Mucosa of stomach (tissue), 1 donor: ENCODE measurements around the gene FOSL1.
A peak's percentile ranks its signal among the peaks of the same experiment; 100 is the strongest.

Experiments
- H3K27me3 ChIP-seq: one replicate; pipeline ENCODE4 v1.7.0; 2013; ENCODE audit warnings: mild to moderate bottlenecking, low read length; ENCODE audit not compliant: control insufficient read depth, insufficient read depth
- H3K36me3 ChIP-seq: one replicate; pipeline ENCODE4 v1.7.0; 2013; ENCODE audit warnings: low read length; ENCODE audit not compliant: control insufficient read depth, insufficient read depth
- H3K4me1 ChIP-seq: one replicate; pipeline ENCODE4 v1.7.0; 2013; ENCODE audit warnings: mild to moderate bottlenecking, low read length; ENCODE audit not compliant: control insufficient read depth, insufficient read depth
- H3K4me3 ChIP-seq: one replicate; pipeline ENCODE4 v1.7.0; 2013; ENCODE audit warnings: low read length
- H3K9ac ChIP-seq: one replicate; pipeline ENCODE4 v1.7.0; 2013; ENCODE audit warnings: mild to moderate bottlenecking, low read length, moderate library complexity
- H3K9me3 ChIP-seq: one replicate; pipeline ENCODE4 v1.7.0; 2013; ENCODE audit warnings: mild to moderate bottlenecking, low read length, moderate library complexity; ENCODE audit not compliant: control insufficient read depth
- donor health status: Pancreatic carcinoma.

The FOSL1 gene

DNA sequence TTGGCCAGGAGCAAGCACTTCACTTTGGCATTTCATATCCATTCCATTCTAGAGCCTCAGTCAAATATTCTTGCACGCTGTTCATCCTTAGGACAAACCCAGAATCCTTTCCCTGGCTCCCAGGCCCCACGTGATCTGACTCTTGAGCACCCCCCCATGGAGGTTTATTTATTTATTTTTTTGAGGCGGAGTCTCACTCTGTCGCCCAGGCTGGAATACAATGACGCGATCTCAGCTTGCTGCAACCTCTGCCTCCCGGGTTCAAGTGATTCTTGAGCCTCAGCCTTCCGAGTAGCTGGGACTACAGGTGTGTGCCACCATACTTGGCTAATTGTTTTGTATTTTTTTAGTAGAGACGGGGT, 32.4 kb upstream of the FOSL1 start:
- Histone ChIP-seq H3K9me3 (no peaks in the 10 kb centered on the region), H3K4me1 (no peaks in the 10 kb centered on the region), H3K36me3 (no peaks in the 10 kb centered on the region), H3K27me3 (peaks cover 4% of the 10 kb centered on the region), H3K9ac (no peak overlapping the region), H3K4me3 (no peak overlapping the region)

DNA sequence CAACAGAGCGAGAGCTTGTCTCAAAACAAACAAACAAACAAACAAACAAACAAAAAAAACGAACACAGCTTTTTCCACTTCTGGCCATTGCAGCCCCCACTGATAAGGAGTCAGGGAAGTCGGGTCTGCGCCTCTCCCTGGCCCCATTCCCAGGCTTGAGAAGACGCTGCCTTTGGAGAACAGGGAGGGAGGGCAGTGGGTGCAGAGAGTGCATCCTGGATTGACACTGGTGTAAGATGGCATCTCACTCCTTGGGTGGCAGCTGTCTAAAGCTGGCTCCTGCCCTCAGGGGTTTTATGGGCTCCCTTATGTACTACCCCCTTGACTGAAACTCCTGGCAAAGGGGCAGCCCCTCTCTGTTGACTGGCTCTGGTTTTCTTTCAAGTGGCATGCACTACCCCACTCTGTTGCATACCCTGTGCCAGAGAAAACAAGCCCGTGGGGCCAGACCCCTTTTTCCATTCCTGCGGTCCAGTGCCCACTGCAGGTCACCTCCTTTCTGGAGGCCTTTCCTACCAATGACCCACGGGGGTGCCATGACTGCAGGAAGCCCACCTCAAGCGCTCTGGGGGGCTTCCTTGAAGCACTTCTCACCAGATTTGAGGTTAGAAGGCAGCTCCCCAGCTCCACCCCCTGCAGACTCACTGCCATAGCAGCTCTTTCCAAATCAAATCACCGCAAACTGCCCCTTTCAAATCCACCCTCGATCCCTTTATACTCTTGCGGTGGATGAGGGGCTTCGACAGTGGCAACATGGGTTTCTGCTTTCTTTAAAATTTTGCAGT, 31.8 kb upstream of the FOSL1 start:
- no peak overlapping the region for H3K9ac ChIP-seq
- H3K36me3 ChIP-seq, result no peaks in the 10 kb centered on the region
- peaks cover 4% of the 10 kb centered on the region for H3K27me3 ChIP-seq
- H3K4me1 ChIP-seq, result no peaks in the 10 kb centered on the region
- no peak overlapping the region for H3K4me3 ChIP-seq
- H3K9me3 ChIP-seq, result no peaks in the 10 kb centered on the region

DNA sequence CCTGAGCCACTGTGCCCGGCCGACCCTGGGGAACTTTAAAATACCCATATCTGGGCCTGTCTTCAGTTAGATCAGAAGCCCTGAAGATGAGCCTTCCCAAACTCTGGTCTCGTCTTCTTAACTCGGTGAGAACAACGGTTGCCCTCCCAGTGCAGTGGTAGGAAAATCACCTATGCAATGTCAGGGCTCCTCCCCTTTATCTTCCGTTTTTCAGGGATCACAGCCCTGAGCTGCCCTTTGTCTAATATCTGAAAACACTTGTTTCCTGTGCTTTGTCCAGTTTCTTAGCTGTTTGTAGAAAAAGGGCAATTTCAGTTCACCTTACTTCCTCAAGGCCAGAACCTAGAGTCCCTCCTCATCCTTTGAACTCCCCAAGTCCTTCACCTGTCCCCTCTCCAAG, 28.5 kb upstream of the FOSL1 start:
- Histone ChIP-seq H3K4me3 (no peak overlapping the region), H3K27me3 (peaks cover 4% of the 10 kb centered on the region), H3K9ac (no peak overlapping the region), H3K36me3 (no peaks in the 10 kb centered on the region), H3K4me1 (no peaks in the 10 kb centered on the region), H3K9me3 (no peaks in the 10 kb centered on the region)

DNA sequence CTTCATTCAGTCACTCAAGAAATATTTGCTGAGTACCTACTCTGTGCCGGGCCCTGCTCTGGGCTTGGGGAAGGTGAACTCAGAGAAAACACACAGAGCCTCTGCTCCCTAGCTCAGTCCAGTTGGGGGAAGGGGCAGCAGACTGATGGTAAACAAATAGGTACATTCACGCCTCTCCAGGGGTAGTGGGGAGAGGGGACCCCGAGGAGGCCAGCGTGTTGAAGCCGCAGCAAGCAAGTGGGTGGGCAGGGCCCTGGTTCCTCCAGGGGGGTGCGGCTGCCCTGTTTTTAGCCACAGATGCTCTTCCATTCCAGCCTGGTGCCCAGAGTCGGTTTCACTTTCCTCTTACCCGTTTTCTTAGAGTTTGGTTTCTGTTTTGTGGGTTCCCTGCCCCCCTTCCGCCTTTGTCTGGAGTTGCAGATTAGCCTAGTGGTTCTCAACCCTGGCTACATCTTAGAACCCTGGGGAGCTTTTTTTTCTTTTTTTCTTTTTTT, 27.8 kb upstream of the FOSL1 start:
- no peaks in the 10 kb centered on the region for H3K4me1 ChIP-seq
- H3K4me3 ChIP-seq, result no peak overlapping the region
- H3K27me3 ChIP-seq, result peaks cover 4% of the 10 kb centered on the region
- H3K36me3 ChIP-seq, result no peaks in the 10 kb centered on the region
- H3K9me3 ChIP-seq, result no peaks in the 10 kb centered on the region
- peak overlapping the region; percentile 10 for H3K9ac ChIP-seq

DNA sequence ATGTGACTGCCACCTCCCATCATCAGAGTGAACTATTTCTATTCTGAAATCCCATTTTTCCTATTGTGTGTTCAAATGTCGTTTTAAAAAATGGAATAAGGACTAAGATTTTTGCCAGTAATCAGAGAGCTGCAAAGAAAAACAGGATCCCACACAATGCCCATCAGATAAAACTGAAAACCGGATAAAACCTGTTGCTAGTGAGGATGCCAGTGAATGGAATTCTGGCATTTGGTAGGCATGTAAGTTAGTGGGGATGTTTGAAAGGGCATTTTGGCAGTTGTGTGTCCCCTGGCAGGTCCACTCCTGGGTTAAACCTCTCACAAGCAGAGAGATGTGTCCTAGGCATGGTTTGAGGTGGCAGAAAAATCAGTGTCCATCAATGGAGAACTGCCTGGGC, 25.2 kb upstream of the FOSL1 start:
- Histone ChIP-seq H3K36me3 (peaks cover 4% of the 10 kb centered on the region), H3K9me3 (no peaks in the 10 kb centered on the region), H3K9ac (no peak overlapping the region), H3K4me1 (peaks cover 7% of the 10 kb centered on the region), H3K4me3 (no peak overlapping the region), H3K27me3 (no peaks in the 10 kb centered on the region)

DNA sequence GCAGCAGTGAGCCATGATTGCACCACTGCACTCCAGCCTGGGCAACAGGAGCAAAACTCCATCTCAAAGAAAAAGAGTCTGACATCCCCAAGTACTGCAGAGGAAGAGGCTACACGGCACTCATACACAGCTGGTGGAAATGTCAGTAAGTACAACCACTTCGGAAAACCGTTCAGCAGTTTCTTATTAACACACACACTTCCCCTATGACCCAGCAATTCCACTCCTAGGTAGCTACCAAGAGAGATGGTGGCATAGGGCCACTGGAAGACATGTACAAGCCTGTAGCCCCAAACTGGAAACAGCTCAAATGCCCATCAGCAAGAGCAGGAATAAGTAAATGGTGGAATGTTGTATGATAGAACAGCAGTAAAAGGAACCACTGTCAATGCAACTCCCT, 22.4 kb upstream of the FOSL1 start:
- Histone ChIP-seq H3K4me1 (peaks cover 19% of the 10 kb centered on the region), H3K9me3 (no peaks in the 10 kb centered on the region), H3K9ac (no peak overlapping the region), H3K4me3 (no peak overlapping the region), H3K27me3 (no peaks in the 10 kb centered on the region), H3K36me3 (peaks cover 4% of the 10 kb centered on the region)

DNA sequence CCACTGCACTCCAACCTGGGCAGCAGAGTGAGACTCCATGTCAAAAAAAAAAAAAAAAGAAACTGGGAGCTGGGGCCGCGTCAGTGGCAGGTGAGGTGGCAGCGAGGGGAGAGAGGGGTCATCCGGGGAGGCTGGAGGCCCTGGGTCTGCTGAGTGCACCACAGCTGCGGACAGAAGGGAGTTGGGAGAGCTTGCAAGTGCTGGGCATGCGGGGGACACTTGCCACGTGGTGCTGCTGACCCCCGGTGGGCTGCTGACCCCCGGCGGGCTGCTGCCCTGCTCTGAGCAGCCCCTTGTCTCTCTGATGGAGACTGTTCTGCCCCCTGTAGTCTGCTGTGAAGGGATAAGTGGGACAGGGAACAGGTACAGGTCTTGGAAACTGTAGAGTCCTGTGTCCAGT, 21.7 kb upstream of the FOSL1 start:
- H3K4me3 ChIP-seq, result no peak overlapping the region
- no peaks in the 10 kb centered on the region for H3K27me3 ChIP-seq
- no peak overlapping the region for H3K9ac ChIP-seq
- H3K9me3 ChIP-seq, result no peaks in the 10 kb centered on the region
- peaks cover 4% of the 10 kb centered on the region for H3K36me3 ChIP-seq
- H3K4me1 ChIP-seq, result peaks cover 26% of the 10 kb centered on the region

DNA sequence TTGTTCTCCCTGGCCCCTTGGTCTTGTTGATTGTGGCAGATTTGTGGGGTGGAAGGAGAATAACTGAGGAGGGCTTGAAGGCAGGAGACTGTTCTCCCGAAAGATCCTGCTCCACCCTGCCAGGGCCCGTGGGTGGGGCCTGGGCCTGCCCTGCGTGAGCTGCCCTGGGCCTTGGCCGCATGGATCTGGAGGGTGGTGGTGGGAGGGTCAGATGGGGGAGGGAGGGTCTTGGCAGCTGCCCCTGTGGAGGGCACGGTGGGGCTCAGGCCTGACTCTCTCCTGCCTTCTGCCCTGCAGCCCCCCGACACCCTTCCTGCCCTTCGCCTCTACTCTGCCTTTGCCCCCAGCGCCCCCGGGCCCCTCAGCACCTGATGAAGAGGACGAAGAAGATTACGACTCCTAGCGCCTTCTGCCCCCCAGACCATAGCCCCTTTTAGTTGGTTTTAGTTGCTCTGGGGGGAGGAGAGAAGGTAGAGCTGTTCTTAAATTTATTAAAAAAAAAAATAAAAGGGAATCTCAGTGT, 20.9 kb upstream of the FOSL1 start:
- H3K9ac ChIP-seq, result no peak overlapping the region
- peaks cover 33% of the 10 kb centered on the region for H3K4me1 ChIP-seq
- H3K4me3 ChIP-seq, result no peak overlapping the region
- H3K36me3 ChIP-seq, result peaks cover 4% of the 10 kb centered on the region
- H3K9me3 ChIP-seq, result no peaks in the 10 kb centered on the region
- H3K27me3 ChIP-seq, result no peaks in the 10 kb centered on the region

DNA sequence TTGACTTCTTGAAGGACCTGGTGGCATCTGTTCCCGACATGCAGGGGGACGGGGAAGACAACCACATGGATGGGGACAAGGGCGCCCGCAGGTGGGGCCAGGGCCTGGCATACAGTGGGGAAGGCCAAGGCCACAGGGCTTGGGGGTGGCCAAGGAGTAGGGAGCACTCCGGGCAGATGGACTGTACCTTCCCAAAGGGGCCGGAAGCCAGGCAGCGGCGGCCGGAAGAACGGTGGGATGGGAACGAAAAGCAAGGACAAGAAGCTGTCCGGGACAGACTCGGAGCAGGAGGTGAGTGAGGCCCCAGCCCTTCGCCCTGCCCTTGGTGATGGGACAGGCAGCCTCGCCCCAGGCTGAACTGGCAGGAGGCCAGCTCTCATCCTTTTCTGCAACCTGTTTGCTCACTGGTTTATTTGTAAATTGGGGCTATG, 20.2 kb upstream of the FOSL1 start:
- Histone ChIP-seq H3K36me3 (peaks cover 4% of the 10 kb centered on the region), H3K4me3 (peak overlapping the region; percentile 31), H3K9me3 (no peaks in the 10 kb centered on the region), H3K9ac (peak overlapping the region; percentile 60), H3K27me3 (no peaks in the 10 kb centered on the region), H3K4me1 (peaks cover 36% of the 10 kb centered on the region)

DNA sequence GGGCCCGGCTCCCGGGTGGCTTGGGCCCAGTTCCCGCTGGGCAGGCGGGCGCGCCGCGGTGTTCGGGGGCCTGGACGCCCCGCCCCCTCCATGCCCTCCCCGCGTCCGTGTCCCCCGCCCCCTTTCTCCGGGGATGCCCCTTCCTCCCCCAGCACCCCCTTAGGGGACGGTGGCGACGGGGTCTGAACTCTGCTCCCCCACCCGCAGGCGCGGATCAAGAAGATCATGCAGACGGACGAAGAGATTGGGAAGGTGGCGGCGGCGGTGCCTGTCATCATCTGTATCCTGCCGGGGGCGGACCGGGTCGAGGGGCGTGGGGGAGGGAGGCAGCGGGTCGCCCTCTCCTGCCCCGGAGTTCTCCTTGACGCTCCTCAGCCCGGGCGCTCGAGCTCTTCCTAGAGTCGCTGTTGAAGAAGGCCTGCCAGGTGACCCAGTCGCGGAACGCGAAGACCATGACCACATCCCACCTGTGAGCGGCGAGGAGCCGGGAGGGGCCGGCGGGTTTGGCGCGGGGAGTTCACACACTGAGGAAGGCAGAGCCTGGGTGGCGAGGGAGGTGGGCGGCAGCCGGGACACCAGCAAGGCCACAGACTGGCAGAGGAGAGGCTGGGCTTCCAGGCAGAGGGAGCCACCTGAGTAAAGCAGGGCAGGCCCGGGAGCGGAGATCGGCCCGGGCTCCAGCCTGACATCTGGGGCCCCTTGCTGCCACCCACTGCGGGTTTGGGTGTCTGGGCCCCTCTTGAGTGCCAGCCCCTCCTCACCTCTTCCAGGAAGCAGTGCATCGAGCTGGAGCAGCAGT, 19.6 kb upstream of the FOSL1 start:
- Histone ChIP-seq H3K9ac (peak overlapping the region; percentile 60), H3K27me3 (no peaks in the 10 kb centered on the region), H3K9me3 (no peaks in the 10 kb centered on the region), H3K4me3 (peak overlapping the region; percentile 31), H3K4me1 (peaks cover 42% of the 10 kb centered on the region), H3K36me3 (peaks cover 4% of the 10 kb centered on the region)

DNA sequence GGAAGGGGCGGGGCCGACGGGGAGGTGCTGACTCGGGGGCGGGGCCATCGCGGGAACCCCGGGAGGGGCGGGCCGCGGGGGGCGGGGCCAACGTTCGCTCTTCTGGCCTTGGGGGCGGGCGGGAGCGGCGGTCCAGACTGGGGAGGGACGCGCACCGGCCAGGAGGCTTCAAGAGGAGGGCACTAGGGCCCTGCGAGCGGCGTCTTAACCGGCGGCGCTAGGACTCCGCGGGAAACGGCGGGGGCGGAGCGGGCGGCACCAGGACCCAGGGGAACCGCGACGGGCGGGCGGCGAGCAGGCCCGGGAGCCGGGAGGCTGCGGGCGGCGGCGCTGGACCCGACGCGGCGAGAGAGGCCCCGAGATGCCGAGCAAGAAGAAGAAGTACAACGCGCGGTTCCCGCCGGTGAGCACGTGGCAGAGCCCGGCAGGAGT, 19.0 kb upstream of the FOSL1 start, which contains the start of gene DRAP1:
Gene DRAP1 (plus strand): TSS at position 286 of the 432 bp plus-strand sequence. CDS start 76 bp downstream, at position 362.
- H3K36me3 ChIP-seq, result peaks cover 4% of the 10 kb centered on the region
- no peaks in the 10 kb centered on the region for H3K27me3 ChIP-seq
- H3K9me3 ChIP-seq, result no peaks in the 10 kb centered on the region
- H3K4me1 ChIP-seq, result peaks cover 42% of the 10 kb centered on the region
- H3K4me3 ChIP-seq, result peak within 1 kb of the TSS; percentile 97
- peak within 1 kb of the TSS; percentile 98 for H3K9ac ChIP-seq
